ENCODE measurements around the gene NOS3.

- TF ChIP-seq ZNF416 (tag by site-specific recombination; IDR thresholded peaks at IDR 0.05), result no peak
- TF ChIP-seq CTCF (tag by site-specific recombination; IDR thresholded peaks at IDR 0.05), result no peak
- TF ChIP-seq ZNF394 (tag by site-specific recombination; IDR thresholded peaks at IDR 0.05; ENCODE audit: borderline replicate concordance), result no peak
- no peak for TF ChIP-seq ZNF366 (tag by site-specific recombination; conservative IDR thresholded peaks at IDR 0.05)
- TF ChIP-seq ZNF274 (IDR thresholded peaks at IDR 0.05; ENCODE audit: low read length), result no peak
- TF ChIP-seq ZNF274 (tag by site-specific recombination; IDR thresholded peaks at IDR 0.05; ENCODE audit: borderline replicate concordance), result no peak
- TF ChIP-seq ZNF311 (tag by site-specific recombination; IDR thresholded peaks at IDR 0.05; ENCODE audit: borderline replicate concordance), result no peak
- no peak for TF ChIP-seq SALL2 (tag by site-specific recombination; IDR thresholded peaks at IDR 0.05; ENCODE audit: borderline replicate concordance)
- TF ChIP-seq ZNF776 (tag by site-specific recombination; IDR thresholded peaks at IDR 0.05; ENCODE audit: borderline replicate concordance), result no peak
- TF ChIP-seq ZNF488 (tag by site-specific recombination; IDR thresholded peaks at IDR 0.05), result no peak
- no peak for TF ChIP-seq ZNF239 (tag by site-specific recombination; IDR thresholded peaks at IDR 0.05)
- TF ChIP-seq SP3 (tag by site-specific recombination; IDR thresholded peaks at IDR 0.05), result no peak
- TF ChIP-seq PBX3 (CRISPR knock-in tag; IDR thresholded peaks at IDR 0.05), result no peak
- TF ChIP-seq ZNF350 (tag by site-specific recombination; IDR thresholded peaks at IDR 0.05), result no peak
Measured at GRCh38 chr7:150979713-150980390, 11.0 kb upstream of the NOS3 start.

Data from HEK293 (cell line).